Tibial nerve (tissue), 4 donors: ENCODE results near the gene LIN37. TPM values are rescaled to one million over a fixed set of nuclear protein-coding genes. Genes with fewer than 3 reads are reported as not detected.

ENCODE experiments used
- DNase-seq, 2 donors: peaks; one replicate each; pipeline ENCODE4 v3.0.0-alpha.2; 2019; ENCODE audit warnings: low spot score in 2 of 2
- H3K27ac ChIP-seq, 4 donors: fragments of 200-600 bp; sonication (generic) in 3 of 4; one replicate each; pipeline ENCODE4 v1.5.1; 2017 to 2019; ENCODE audit warnings: mild to moderate bottlenecking in 1 of 4
- H3K27me3 ChIP-seq, 2 donors: fragments of 200-600 bp; sonication (generic) in 1 of 2; one replicate each; pipeline versions ENCODE4 v1.5.1 to v1.6.0; 2017 to 2019
- H3K36me3 ChIP-seq, 3 donors: fragments of 200-600 bp; sonication (generic); one replicate each; pipeline ENCODE4 v1.5.1; 2018 to 2019
- H3K4me1 ChIP-seq, 4 donors: fragments of 200-600 bp; sonication (generic) in 3 of 4; one replicate each; pipeline ENCODE4 v1.5.1; 2017 to 2019
- H3K4me3 ChIP-seq, 4 donors: fragments of 200-600 bp; sonication (generic) in 3 of 4; one replicate each; pipeline ENCODE4 v1.5.1; 2017 to 2019; ENCODE audit warnings: mild to moderate bottlenecking in 1 of 4, moderate library complexity in 1 of 4
- H3K9me3 ChIP-seq, 4 donors: fragments of 200-600 bp; sonication (generic) in 3 of 4; one replicate each; pipeline ENCODE4 v1.5.1; 2017 to 2019
- EP300 ChIP-seq, 2 donors: sonication (generic); formaldehyde crosslinking; IDR thresholded peaks; one replicate each; pipeline ENCODE4 v1.6.1; 2017; ENCODE audit warnings: antibody characterized with exemption in 2 of 2, mild to moderate bottlenecking in 1 of 2
- POLR2A ChIP-seq, 2 donors: fragments of 450-650 bp; IDR thresholded peaks; one replicate each; pipeline ENCODE4 v1.6.1; 2017; ENCODE audit warnings: antibody characterized with exemption in 2 of 2, mild to moderate bottlenecking in 2 of 2, moderate library complexity in 2 of 2
- WGBS, 2 donors: methylation state at CpG; one replicate each; pipeline ENCODE4 v1.1.5; 2018; 5-methylcytosine and 5-hydroxymethylcytosine counted together
- total RNA-seq, 4 donors: library from RNA; depleted of rRNA; stranded (reverse); fragments of >200 nt; gene quantifications; one replicate each; pipeline ENCODE4 v1.1.0, GENCODE V29; 2016
- TF ChIP-seq, protein P1 (sequence below), 5 experiments: fragments of 200-600 bp in 3 of 5; fragments of 450-650 bp in 2 of 5; sonication (generic) in 3 of 5; IDR thresholded peaks; one replicate each; pipeline ENCODE4 v1.5.1; 2016 to 2019; ENCODE audit warnings: antibody characterized with exemption in 5 of 5, mild to moderate bottlenecking in 3 of 5, moderate library complexity in 2 of 5

Gene LIN37
- total RNA-seq, 4 donors from 2014 or later: 18.1 to 32.7 (median 20.6) TPM

DNA sequence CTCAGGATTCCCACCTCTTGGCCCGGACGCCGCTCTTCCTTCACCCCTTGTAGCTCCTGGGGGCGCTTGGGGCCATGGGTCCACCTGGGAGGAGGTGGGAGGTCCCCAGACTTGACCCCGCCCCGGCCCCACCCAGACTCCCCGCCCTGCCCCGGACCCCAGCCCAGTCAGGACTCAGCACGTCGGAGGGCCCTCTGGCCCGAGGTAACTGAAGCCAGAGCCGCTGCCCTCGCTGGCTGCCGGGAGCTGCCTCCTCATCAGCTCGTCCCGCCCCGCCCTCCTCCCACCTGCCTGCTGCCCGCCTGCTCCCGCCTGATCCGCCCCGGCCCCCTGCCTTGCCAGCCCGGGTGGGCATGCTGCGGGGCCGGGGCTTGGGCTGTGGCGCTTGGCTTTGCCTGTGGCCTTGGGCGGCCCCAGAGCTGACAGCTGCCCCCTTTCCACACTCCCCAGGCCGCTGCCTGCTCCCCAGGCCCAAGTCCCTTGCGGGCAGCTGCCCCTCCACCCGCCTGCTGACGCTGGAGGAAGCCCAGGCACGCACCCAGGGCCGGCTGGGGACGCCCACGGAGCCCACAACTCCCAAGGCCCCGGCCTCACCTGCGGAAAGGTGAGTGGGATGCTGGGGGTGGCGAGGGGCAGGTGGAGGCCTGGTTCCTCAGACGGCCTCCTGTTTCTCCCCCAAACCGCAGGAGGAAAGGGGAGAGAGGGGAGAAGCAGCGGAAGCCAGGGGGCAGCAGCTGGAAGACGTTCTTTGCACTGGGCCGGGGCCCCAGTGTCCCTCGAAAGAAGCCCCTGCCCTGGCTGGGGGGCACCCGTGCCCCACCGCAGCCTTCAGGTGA, 36.3 kb downstream of the LIN37 start:
- Histone ChIP-seq H3K4me3 (no peak overlapping the region), H3K27me3 (no peaks in the 10 kb centered on the region), H3K36me3 (peaks cover 0 to 87% (median 0%) of the 10 kb centered on the region in 3 donors), H3K9me3 (no peaks in the 10 kb centered on the region), H3K27ac (no peak overlapping the region), H3K4me1 (no peaks in the 10 kb centered on the region)
- DNase-seq: no peak
- 78 to 82% methylated on average over 17 to 33 of the region's 45 CpGs for WGBS, 2 donors
- no peak for TF ChIP-seq POLR2A (IDR thresholded peaks at IDR 0.05)
- TF ChIP-seq EP300 (IDR thresholded peaks at IDR 0.05): no peak
- TF ChIP-seq, protein P1, sequence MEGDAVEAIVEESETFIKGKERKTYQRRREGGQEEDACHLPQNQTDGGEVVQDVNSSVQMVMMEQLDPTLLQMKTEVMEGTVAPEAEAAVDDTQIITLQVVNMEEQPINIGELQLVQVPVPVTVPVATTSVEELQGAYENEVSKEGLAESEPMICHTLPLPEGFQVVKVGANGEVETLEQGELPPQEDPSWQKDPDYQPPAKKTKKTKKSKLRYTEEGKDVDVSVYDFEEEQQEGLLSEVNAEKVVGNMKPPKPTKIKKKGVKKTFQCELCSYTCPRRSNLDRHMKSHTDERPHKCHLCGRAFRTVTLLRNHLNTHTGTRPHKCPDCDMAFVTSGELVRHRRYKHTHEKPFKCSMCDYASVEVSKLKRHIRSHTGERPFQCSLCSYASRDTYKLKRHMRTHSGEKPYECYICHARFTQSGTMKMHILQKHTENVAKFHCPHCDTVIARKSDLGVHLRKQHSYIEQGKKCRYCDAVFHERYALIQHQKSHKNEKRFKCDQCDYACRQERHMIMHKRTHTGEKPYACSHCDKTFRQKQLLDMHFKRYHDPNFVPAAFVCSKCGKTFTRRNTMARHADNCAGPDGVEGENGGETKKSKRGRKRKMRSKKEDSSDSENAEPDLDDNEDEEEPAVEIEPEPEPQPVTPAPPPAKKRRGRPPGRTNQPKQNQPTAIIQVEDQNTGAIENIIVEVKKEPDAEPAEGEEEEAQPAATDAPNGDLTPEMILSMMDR (IDR thresholded peaks at IDR 0.05): no peak

- TF ChIP-seq, protein P1 (IDR thresholded peaks at IDR 0.05): no peak
- TF ChIP-seq EP300 (IDR thresholded peaks at IDR 0.05) (no peak), POLR2A (IDR thresholded peaks at IDR 0.05) (no peak)
- Histone ChIP-seq H3K4me3 (no peak overlapping the region), H3K4me1 (no peaks in the 10 kb centered on the region), H3K9me3 (no peaks in the 10 kb centered on the region), H3K27me3 (no peaks in the 10 kb centered on the region), H3K27ac (no peak overlapping the region), H3K36me3 (peaks cover 0 to 81% (median 0%) of the 10 kb centered on the region in 3 donors)
- 84 to 96% methylated on average over 9 to 10 of the region's 10 CpGs for WGBS, 2 donors
- no peak for DNase-seq
These were observed 36.9 kb downstream of the LIN37 start for GRCh38 chr19:35785339-35785627.

DNA sequence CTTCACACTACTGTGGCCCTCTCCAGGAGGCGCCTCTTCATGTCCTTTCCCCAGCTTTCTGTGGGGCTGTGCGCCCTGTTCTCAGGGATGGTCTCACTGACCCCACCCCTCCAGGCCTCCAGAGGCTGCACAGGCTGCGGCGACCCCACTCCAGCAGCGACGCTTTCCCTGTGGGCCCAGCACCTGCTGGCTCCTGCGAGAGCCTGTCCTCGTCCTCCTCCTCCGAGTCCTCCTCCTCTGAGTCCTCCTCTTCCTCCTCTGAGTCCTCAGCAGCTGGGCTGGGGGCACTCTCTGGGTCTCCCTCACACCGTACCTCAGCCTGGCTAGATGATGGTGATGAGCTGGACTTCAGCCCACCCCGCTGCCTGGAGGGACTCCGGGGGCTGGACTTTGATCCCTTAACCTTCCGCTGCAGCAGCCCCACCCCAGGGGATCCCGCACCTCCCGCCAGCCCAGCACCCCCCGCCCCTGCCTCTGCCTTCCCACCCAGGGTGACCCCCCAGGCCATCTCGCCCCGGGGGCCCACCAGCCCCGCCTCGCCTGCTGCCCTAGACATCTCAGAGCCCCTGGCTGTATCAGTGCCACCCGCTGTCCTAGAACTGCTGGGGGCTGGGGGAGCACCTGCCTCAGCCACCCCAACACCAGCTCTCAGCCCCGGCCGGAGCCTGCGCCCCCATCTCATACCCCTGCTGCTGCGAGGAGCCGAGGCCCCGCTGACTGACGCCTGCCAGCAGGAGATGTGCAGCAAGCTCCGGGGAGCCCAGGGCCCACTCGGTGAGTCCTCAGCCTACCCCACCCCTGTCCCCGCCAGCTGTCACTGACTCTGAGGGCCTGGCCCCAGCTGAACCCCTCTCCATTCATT, 38.2 kb downstream of the LIN37 start:
- Histone ChIP-seq H3K9me3 (no peaks in the 10 kb centered on the region), H3K27me3 (no peaks in the 10 kb centered on the region), H3K27ac (no peak overlapping the region), H3K4me3 (no peak overlapping the region), H3K4me1 (no peaks in the 10 kb centered on the region), H3K36me3 (peaks cover 0 to 69% (median 0%) of the 10 kb centered on the region in 3 donors)
- no peak for DNase-seq
- WGBS, 2 donors: 85% methylated on average over 26 to 31 of the region's 31 CpGs
- no peak for TF ChIP-seq POLR2A (IDR thresholded peaks at IDR 0.05)
- no peak for TF ChIP-seq EP300 (IDR thresholded peaks at IDR 0.05)
- TF ChIP-seq, protein P1 (IDR thresholded peaks at IDR 0.05): no peak

GRCh38 chr19:35787227-35787799, 38.9 kb downstream of the LIN37 start:
- TF ChIP-seq, protein P1 (IDR thresholded peaks at IDR 0.05): no peak
- TF ChIP-seq POLR2A (IDR thresholded peaks at IDR 0.05): no peak
- TF ChIP-seq EP300 (IDR thresholded peaks at IDR 0.05): no peak
- WGBS, 2 donors: 89 to 94% methylated on average over 9 to 14 of the region's 15 CpGs
- Histone ChIP-seq H3K27ac (no peak overlapping the region), H3K4me3 (no peak overlapping the region), H3K9me3 (no peaks in the 10 kb centered on the region), H3K4me1 (no peaks in the 10 kb centered on the region), H3K36me3 (peaks cover 0 to 61% (median 0%) of the 10 kb centered on the region in 3 donors), H3K27me3 (no peaks in the 10 kb centered on the region)
- no peak for DNase-seq
